K562 (cell line): Measurements from ENCODE around the gene EFEMP2. TPM values are rescaled to one million over a fixed set of nuclear protein-coding genes. Genes with fewer than 3 reads are reported as not detected.

Source experiments
- CREB3L1 ChIP-seq: fragments of 450-650 bp; IDR thresholded peaks from 2 replicates; pipeline ENCODE4 v1.6.1; 2014; ENCODE audit warnings: low read depth, mild to moderate bottlenecking, moderate library complexity, borderline replicate concordance
- ELK3 ChIP-seq: fragments of 450-650 bp; formaldehyde crosslinking; IDR thresholded peaks from 2 replicates; pipeline ENCODE4 v1.4.0; 2020; ENCODE audit warnings: mild to moderate bottlenecking
- MCM5 ChIP-seq: fragments of 450-650 bp; IDR thresholded peaks from 2 replicates; pipeline ENCODE4 v1.6.1; 2016; ENCODE audit warnings: low read depth
- MIER1 ChIP-seq: fragments of 450-650 bp; IDR thresholded peaks from 2 replicates; pipeline ENCODE4 v1.6.1; 2016; ENCODE audit warnings: antibody characterized with exemption, mild to moderate bottlenecking, low read depth
- SNAPC5 ChIP-seq: fragments of 250-450 bp; sonication (Bioruptor Pico); IDR thresholded peaks from 2 replicates; pipeline ENCODE4 v1.8.0; 2021; ENCODE audit warnings: moderate library complexity, mild to moderate bottlenecking, inconsistent platforms
- SREBF2 ChIP-seq: sonication (generic); formaldehyde crosslinking; IDR thresholded peaks from 2 replicates; pipeline ENCODE4 v1.4.0; 2020; ENCODE audit warnings: mild to moderate bottlenecking, missing genetic modification reagents
- TAF9B ChIP-seq: fragments of 450-650 bp; IDR thresholded peaks from 2 replicates; pipeline ENCODE4 v1.6.1; 2018; ENCODE audit warnings: mild to moderate bottlenecking; ENCODE audit not compliant: partially characterized antibody
- ZNF384 ChIP-seq: IDR thresholded peaks from 2 replicates; pipeline ENCODE4 v1.6.1; 2012; ENCODE audit warnings: low read depth, low read length, improper control_type of control experiment
- polyA plus RNA-seq, 8 experiments: library from polyadenylated mRNA; depleted of rRNA in 4 of 8; stranded (reverse) in 5 of 8; unstranded in 3 of 8; fragments of >200 nt; fragmentation: Nextera tagmentation in 2 of 8; fragmentation: Illumina TruSeq in 1 of 8; extraction: Ambion mirVana in 2 of 8; extraction: Trizol in 1 of 8; gene quantifications; 2 replicates each; pipeline versions ENCODE4 v1.2.1 to v1.2.3, GENCODE V29; 2011 to 2014; ENCODE audit warnings: inconsistent platforms in 1 of 8, missing spikeins in 1 of 8
- total RNA-seq, 7 experiments: library from RNA; depleted of rRNA in 6 of 7; stranded (reverse); fragments of >200 nt in 6 of 7; fragmentation: Illumina TruSeq in 2 of 7; extraction: Trizol in 2 of 7; gene quantifications; 2 replicates each; pipeline versions ENCODE4 v1.2.1 to v1.2.3, GENCODE V29; 2011 to 2021; ENCODE audit warnings: low replicate concordance in 1 of 7

The EFEMP2 gene
- total and polyA plus RNA-seq, 9 of the 15 experiments (the other 6 are each of a cell fraction or from before 2014, with no cell fraction given) = 0.07 to 2.9 (median 0.69) TPM; not detected in 1

GRCh38 chr11:65900125-65900898 is 27.7 kb upstream of the EFEMP2 start, which contains the start of gene FOSL1 (continued):
- TF ChIP-seq SNAPC5 (CRISPR knock-in tag) = no peak
- no peak for TF ChIP-seq ELK3 (CRISPR knock-in tag)
- TF ChIP-seq CREB3L1 = no peak
- TF ChIP-seq MCM5 = no peak
- no peak for TF ChIP-seq MIER1
- no peak for TF ChIP-seq SREBF2 (CRISPR knock-in tag)
- peak; percentile 60 for TF ChIP-seq TAF9B
- TF ChIP-seq ZNF384 = peak; percentile 24; the same call in 1 of the 2 replicates
- TF ChIP-seq, all 486 proteins: peak for 133
